HG02973 (cell line): ENCODE data around the gene CCDC69.
A peak's percentile ranks its signal among the peaks of the same experiment; 100 is the strongest.
"Not testable (repeated sequence)": the region's sequence is repeated elsewhere in the genome, so short reads cannot be mapped to it uniquely, and the experiment has no call there.

Experiments
- ATAC-seq: cut with Tn5 transposase; IDR thresholded peaks from one replicate; pipeline ENCODE4 v1.9.1; 2021; ENCODE audit warnings: moderate library complexity; ENCODE audit not compliant: unreplicated experiment

CCDC69 gene

GRCh38 chr5:151223447-151224264, at the start of gene CCDC69:
TSS of gene CCDC69 (minus strand) at chr5:151224092. CDS start at chr5:151223970, 122 bp downstream.
- peak; percentile 72 for ATAC-seq

- no peak for ATAC-seq
These were observed 47.4 kb upstream of the CCDC69 start for GRCh38 chr5:151271336-151271735.

- ATAC-seq = peak; percentile 94
These were observed 46.7 kb upstream of the CCDC69 start for GRCh38 chr5:151270599-151270998.

- ATAC-seq = no peak
These were observed 43.8 kb upstream of the CCDC69 start for GRCh38 chr5:151267491-151268260.

- peak; percentile 55 for ATAC-seq
These were observed 40.2 kb upstream of the CCDC69 start for GRCh38 chr5:151264113-151264512.

GRCh38 chr5:151262532-151262931, 38.6 kb upstream of the CCDC69 start:
- ATAC-seq = no peak

GRCh38 chr5:151259931-151260330, 36.0 kb upstream of the CCDC69 start:
- ATAC-seq = no peak

- no peak for ATAC-seq
These were observed 34.9 kb upstream of the CCDC69 start for GRCh38 chr5:151258816-151259215.

GRCh38 chr5:151258201-151258611, 34.3 kb upstream of the CCDC69 start:
- ATAC-seq = no peak

- no peak for ATAC-seq
These were observed 33.9 kb upstream of the CCDC69 start for GRCh38 chr5:151257731-151258181.

GRCh38 chr5:151255621-151256286, 31.9 kb upstream of the CCDC69 start:
- peak; percentile 39 for ATAC-seq

GRCh38 chr5:151254990-151255389, 31.1 kb upstream of the CCDC69 start:
- not testable (repeated sequence) for ATAC-seq

- ATAC-seq = no peak
These were observed 30.7 kb upstream of the CCDC69 start for GRCh38 chr5:151254556-151254955.

- no peak for ATAC-seq
These were observed 29.7 kb upstream of the CCDC69 start for GRCh38 chr5:151253605-151253950.

- ATAC-seq = peak; percentile 78
These were observed 29.1 kb upstream of the CCDC69 start, which contains the start of gene GM2A for GRCh38 chr5:151252762-151253604. TSS of gene GM2A (plus strand) at chr5:151253185. CDS start at chr5:151253217, 32 bp downstream.

- no peak for ATAC-seq
These were observed 27.7 kb upstream of the CCDC69 start for GRCh38 chr5:151251621-151252020.

GRCh38 chr5:151251001-151251551, 27.2 kb upstream of the CCDC69 start:
- ATAC-seq = no peak

GRCh38 chr5:151250346-151251000, 26.6 kb upstream of the CCDC69 start:
- ATAC-seq = no peak

- no peak for ATAC-seq
These were observed 25.4 kb upstream of the CCDC69 start for GRCh38 chr5:151249281-151249680.

GRCh38 chr5:151248651-151249050, 24.8 kb upstream of the CCDC69 start:
- no peak for ATAC-seq
